SU-DHL-6 (cell line): ENCODE data around the gene ANKRD33B.

Experiments
- H2AFZ ChIP-seq: fragments of 200-600 bp; sonication (generic); 2 replicates; pipeline ENCODE4 v1.6.1; 2014; ENCODE audit warnings: low read depth, mild to moderate bottlenecking, moderate library complexity, mixed read lengths, antibody characterized with exemption, low read length; ENCODE audit not compliant: severe bottlenecking
- H3F3A ChIP-seq: fragments of 200-600 bp; shearing (Covaris generic); 2 replicates; pipeline ENCODE4 v1.6.0; 2016; ENCODE audit warnings: antibody characterized with exemption, mild to moderate bottlenecking; ENCODE audit not compliant: insufficient read depth
- H3K27ac ChIP-seq: fragments of 200-600 bp; sonication (generic); 2 replicates; pipeline ENCODE4 v1.5.1; 2016; ENCODE audit warnings: low read depth, mild to moderate bottlenecking, low read length, moderate library complexity, mixed read lengths
- H3K27me3 ChIP-seq: fragments of 200-600 bp; sonication (generic), shearing (Covaris generic); 2 replicates; pipeline ENCODE4 v1.6.0; 2014; ENCODE audit warnings: mild to moderate bottlenecking, low read length
- H3K36me3 ChIP-seq: fragments of 200-600 bp; sonication (generic); 2 replicates; pipeline ENCODE4 v1.6.1; 2014; ENCODE audit warnings: mild to moderate bottlenecking, low read length, mixed read lengths
- H3K4me2 ChIP-seq: fragments of 300-600, 200-600 bp; shearing (Covaris generic), sonication (generic); 2 replicates; pipeline ENCODE4 v1.6.0; 2014; ENCODE audit warnings: low read length, low read depth, mild to moderate bottlenecking; ENCODE audit not compliant: poor library complexity, severe bottlenecking
- H3K4me3 ChIP-seq: fragments of 200-600 bp; sonication (generic); 2 replicates; pipeline ENCODE4 v1.5.1; 2014; ENCODE audit warnings: antibody characterized with exemption, low read length, mild to moderate bottlenecking, mixed read lengths; ENCODE audit not compliant: insufficient read depth, poor library complexity, severe bottlenecking
- H3K79me2 ChIP-seq: fragments of 200-600 bp; sonication (generic); 2 replicates; pipeline ENCODE4 v1.6.1; 2014; ENCODE audit warnings: mild to moderate bottlenecking, low read length, moderate library complexity; ENCODE audit not compliant: insufficient read depth
- H3K9ac ChIP-seq: fragments of 200-600 bp; sonication (generic); 2 replicates; pipeline ENCODE4 v1.7.0; 2014; ENCODE audit warnings: mild to moderate bottlenecking, low read length
- H3K9me2 ChIP-seq: fragments of 200-600 bp; sonication (generic); replicated peaks from 2 replicates; pipeline ENCODE4 v1.6.1; 2014; ENCODE audit warnings: low read length; ENCODE audit not compliant: insufficient read depth
- H3K9me3 ChIP-seq: fragments of 200-600 bp; sonication (generic); 2 replicates; pipeline ENCODE4 v1.6.1; 2014; ENCODE audit warnings: low read length, mixed read lengths; ENCODE audit not compliant: insufficient read depth
- H4K20me1 ChIP-seq: fragments of 200-600 bp; sonication (generic); 2 replicates; pipeline ENCODE4 v1.6.1; 2014; ENCODE audit warnings: low read depth, mild to moderate bottlenecking, antibody characterized with exemption, low read length, moderate library complexity, mixed read lengths
- EZH2phosphoT487 ChIP-seq: fragments of 200-600 bp; sonication (generic), shearing (Covaris generic); conservative IDR thresholded peaks from 2 replicates; pipeline ENCODE4 v1.6.1; 2018; ENCODE audit warnings: mild to moderate bottlenecking, antibody characterized with exemption, low read length, moderate library complexity, mixed read lengths
- TF ChIP-seq, protein P1 (sequence below): fragments of 200-600 bp; sonication (generic); IDR thresholded peaks from one replicate; pipeline ENCODE4 v1.5.1; 2017; ENCODE audit warnings: antibody characterized with exemption, mild to moderate bottlenecking, low read length, moderate library complexity; ENCODE audit not compliant: insufficient read depth, poor library complexity, severe bottlenecking

ANKRD33B gene

DNA sequence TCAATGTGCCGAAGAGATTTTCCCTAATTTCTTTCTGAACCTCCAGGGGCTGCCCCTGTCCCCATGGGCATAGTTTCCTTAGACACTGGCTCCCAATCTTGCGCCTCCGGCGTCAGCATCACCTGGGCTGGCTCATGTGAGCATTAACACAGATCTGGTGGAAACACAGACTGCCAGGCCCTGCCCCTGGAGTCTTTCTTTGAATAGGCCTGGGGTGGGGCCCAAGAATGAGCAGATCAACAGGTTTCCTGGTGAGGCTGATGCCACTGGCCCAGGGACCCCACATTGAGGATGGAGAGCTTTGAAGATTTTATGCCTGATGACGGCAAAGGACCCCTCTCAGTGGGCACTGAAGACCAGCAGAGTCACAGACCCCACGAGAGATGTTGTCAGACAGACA lies 60.8 kb downstream of the ANKRD33B start:
- no peak overlapping the region for H3K27ac ChIP-seq
- no peaks in the 10 kb centered on the region for H3K9me2 ChIP-seq
- H3K27me3 ChIP-seq: no peaks in the 10 kb centered on the region
- H3K79me2 ChIP-seq: peaks cover 28% of the 10 kb centered on the region
- H4K20me1 ChIP-seq: no peaks in the 10 kb centered on the region
- no peak overlapping the region for H3K4me3 ChIP-seq
- H3K9me3 ChIP-seq: no peaks in the 10 kb centered on the region
- TF ChIP-seq EZH2phosphoT487: no peak
- TF ChIP-seq, protein P1, sequence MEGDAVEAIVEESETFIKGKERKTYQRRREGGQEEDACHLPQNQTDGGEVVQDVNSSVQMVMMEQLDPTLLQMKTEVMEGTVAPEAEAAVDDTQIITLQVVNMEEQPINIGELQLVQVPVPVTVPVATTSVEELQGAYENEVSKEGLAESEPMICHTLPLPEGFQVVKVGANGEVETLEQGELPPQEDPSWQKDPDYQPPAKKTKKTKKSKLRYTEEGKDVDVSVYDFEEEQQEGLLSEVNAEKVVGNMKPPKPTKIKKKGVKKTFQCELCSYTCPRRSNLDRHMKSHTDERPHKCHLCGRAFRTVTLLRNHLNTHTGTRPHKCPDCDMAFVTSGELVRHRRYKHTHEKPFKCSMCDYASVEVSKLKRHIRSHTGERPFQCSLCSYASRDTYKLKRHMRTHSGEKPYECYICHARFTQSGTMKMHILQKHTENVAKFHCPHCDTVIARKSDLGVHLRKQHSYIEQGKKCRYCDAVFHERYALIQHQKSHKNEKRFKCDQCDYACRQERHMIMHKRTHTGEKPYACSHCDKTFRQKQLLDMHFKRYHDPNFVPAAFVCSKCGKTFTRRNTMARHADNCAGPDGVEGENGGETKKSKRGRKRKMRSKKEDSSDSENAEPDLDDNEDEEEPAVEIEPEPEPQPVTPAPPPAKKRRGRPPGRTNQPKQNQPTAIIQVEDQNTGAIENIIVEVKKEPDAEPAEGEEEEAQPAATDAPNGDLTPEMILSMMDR: no peak
- H3F3A ChIP-seq: 0 out of 2 replicates have a peak, but pooled peaks cover 8% of the 10 kb centered on the region
- H2AFZ ChIP-seq: no peak overlapping the region
- H3K9ac ChIP-seq: no peak overlapping the region
- peaks cover 17% of the 10 kb centered on the region; the same call in 1 of the 2 replicates for H3K36me3 ChIP-seq
- H3K4me2 ChIP-seq: no peak overlapping the region

DNA sequence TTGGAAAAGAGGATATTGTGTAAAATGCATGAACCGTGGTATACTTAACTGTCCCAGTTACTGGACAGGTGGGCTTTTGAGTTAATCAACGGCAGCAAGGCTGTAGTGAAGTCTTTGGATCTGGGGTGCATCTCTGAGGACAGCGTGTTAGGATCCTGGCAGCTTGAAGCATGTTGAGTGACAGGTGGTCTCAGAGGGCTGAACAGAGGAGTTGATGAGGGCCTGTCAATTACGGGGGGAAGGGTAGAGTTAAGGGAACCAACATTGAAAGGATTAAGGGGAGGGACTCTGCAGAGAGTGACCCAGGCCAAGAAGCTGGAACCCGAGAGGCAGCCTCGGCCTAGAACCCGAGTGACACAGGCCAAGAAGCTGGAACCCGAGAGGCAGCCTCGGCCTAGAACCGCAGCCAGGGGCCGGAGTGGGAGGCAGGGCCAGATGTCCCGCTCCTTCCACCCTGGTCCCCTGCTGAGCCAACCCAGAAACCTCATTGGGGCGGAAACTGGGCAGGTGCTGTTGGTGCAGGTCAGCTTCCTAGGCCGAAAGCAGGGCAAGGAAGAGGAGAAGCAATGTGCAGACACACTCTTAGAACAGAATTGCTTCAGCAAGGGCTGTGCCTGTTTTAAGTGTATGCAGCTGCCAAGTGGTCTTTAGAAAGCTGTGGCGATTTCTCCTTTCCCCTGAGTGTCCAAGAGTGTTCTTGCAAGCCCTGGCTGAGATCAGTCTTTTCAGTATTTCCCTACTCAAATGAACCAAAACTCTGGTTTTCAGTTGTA lies 62.0 kb downstream of the ANKRD33B start:
- H2AFZ ChIP-seq: no peak overlapping the region
- TF ChIP-seq, protein P1: no peak
- TF ChIP-seq EZH2phosphoT487: no peak
- H3K27me3 ChIP-seq: no peaks in the 10 kb centered on the region
- H3K9me2 ChIP-seq: no peaks in the 10 kb centered on the region
- 0 out of 2 replicates have a peak, but pooled peaks cover 8% of the 10 kb centered on the region for H3F3A ChIP-seq
- peaks cover 13% of the 10 kb centered on the region; the same call in 1 of the 2 replicates for H3K36me3 ChIP-seq
- no peak overlapping the region for H3K9ac ChIP-seq
- H3K4me3 ChIP-seq: no peak overlapping the region
- peak overlapping the region; percentile 69; the same call in 1 of the 2 replicates for H3K27ac ChIP-seq
- no peaks in the 10 kb centered on the region for H3K9me3 ChIP-seq
- no peaks in the 10 kb centered on the region for H4K20me1 ChIP-seq
- peaks cover 33% of the 10 kb centered on the region for H3K79me2 ChIP-seq
- no peak overlapping the region for H3K4me2 ChIP-seq

DNA sequence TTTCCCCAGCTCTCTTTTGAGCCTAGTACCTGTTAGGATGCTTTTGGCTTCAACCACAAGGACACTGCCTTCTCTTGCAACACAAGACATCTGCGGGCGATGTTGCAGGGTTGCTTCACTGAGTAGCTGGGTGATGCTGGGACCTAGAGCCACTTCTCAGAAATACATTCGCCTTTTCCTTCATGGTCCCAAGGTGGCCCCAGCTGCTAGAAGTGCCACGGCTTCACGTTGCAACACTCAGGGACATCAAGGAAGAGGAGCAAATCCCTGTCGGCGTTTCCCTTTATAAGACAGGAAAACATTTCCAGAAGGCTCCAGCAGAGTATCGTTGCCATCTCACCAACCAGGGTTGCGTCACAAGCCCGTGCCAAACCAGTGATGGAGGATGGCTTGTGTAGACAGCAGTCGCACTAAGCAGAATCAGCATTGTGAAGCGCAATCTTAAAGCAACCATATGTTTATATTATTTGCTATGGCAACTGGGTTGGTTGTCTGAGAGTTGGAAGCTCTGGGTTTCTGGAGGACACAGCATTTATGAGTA lies 62.7 kb downstream of the ANKRD33B start:
- no peak for TF ChIP-seq EZH2phosphoT487
- TF ChIP-seq, protein P1: no peak
- H3K9ac ChIP-seq: no peak overlapping the region; the same call in 1 of the 2 replicates
- peaks cover 10% of the 10 kb centered on the region for H3F3A ChIP-seq
- no peaks in the 10 kb centered on the region for H4K20me1 ChIP-seq
- H3K9me2 ChIP-seq: no peaks in the 10 kb centered on the region
- no peaks in the 10 kb centered on the region for H3K9me3 ChIP-seq
- peak overlapping the region; percentile 63 for H3K4me2 ChIP-seq
- no peaks in the 10 kb centered on the region for H3K27me3 ChIP-seq
- peaks cover 32% of the 10 kb centered on the region for H3K79me2 ChIP-seq
- H3K36me3 ChIP-seq: peaks cover 6% of the 10 kb centered on the region; the same call in 1 of the 2 replicates
- peak overlapping the region; percentile 69; the same call in 1 of the 2 replicates for H3K27ac ChIP-seq
- no peak overlapping the region for H2AFZ ChIP-seq
- no peak overlapping the region for H3K4me3 ChIP-seq
